ENCODE measurements around the gene TENM4. TPM values are rescaled to one million over a fixed set of nuclear protein-coding genes. Genes with fewer than 3 reads are reported as not detected.
"Not testable (repeated sequence)": the region's sequence is repeated elsewhere in the genome, so short reads cannot be mapped to it uniquely, and the experiment has no call there.

The TENM4 gene
- polyA plus RNA-seq, 4 donors: 21.0 to 31.9 (median 23.1) TPM

DNA sequence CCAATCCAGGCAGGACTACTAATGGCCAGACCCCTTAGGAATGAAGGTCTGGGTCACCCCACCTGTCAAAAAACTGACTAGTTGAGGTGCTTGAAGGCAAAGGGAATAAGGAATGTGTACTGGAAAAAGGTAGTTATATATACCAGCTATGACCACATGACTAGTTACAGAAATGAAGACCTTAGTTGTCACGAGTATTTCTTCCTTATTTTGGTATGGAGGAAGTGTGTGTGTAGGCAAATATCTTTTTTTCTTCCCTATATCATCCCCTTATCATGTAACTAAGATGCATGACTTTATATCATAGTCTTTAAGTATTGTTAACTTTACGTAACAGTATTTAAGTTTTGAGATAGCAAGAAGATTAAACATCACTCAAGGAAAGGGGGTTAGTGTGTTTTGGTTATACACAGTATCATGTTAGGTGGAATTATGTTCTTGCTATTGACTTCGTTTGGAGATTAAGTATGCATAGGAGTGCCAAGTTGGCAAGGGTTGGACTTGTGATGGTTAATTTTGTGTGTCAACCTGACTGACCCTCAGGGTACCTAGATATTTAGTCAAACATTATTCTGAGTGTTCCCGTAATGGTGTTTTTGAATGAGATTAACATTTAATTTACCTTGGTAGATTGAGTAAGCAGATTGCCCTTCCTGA is 828.0 kb downstream of the TENM4 start:
- DNase-seq (ENCODE audit: low read depth in 4 of 4, low spot score in 3 of 4): no peak

DNA sequence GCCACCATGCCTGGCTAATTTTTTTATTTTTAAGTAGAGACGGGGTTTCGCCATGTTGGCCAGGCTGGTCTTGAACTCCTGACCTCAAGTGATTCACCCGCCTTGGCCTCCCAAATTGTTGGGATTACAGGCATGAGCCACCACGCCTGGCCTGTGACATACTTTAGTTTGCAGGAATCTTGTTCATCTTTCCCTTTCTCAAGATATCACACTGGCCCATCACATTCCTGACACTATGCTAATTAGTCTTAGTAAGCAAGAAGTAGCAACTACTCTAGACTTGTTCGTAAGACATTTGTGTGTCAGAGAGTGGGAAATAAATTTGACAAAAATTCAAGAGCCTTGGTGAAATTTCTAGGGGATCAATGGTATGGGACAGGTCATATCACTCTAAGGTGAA is 831.5 kb downstream of the TENM4 start:
- DNase-seq (ENCODE audit: low read depth in 4 of 4, low spot score in 3 of 4): not testable (repeated sequence)

DNA sequence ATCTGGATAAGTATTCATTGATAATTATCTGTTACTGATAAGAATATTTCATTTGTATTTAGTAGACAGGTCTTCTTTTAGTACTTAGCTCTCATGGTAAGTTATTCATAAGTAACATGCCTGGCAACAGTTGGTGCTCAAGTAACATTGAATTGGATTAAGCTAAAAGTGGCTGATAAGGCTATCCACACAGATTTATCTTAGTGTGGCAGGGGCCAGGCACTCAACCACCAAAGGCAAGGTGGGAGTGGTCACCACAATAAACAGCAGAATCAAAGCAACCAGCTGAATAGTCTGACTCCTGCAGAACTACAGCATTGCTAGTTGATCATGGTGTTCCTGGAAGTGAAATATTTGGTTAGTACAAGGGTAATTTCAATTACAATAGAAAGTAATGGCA is 833.1 kb downstream of the TENM4 start:
- DNase-seq (ENCODE audit: low read depth in 4 of 4, low spot score in 3 of 4): no peak

GRCh38 chr11:78606667-78607066 is 834.2 kb downstream of the TENM4 start:
- DNase-seq (ENCODE audit: low read depth in 4 of 4, low spot score in 3 of 4): no peak

GRCh38 chr11:78605296-78605695 is 835.5 kb downstream of the TENM4 start:
- DNase-seq (ENCODE audit: low read depth in 4 of 4, low spot score in 3 of 4): no peak

GRCh38 chr11:78603792-78604191 is 837.0 kb downstream of the TENM4 start:
- no peak for DNase-seq (ENCODE audit: low read depth in 4 of 4, low spot score in 3 of 4)

Data from left renal pelvis (tissue), 4 donors.